Muscle layer of colon (tissue), 2 donors: ENCODE results near the gene CADPS2.
"Not testable (repeated sequence)": the region's sequence is repeated elsewhere in the genome, so short reads cannot be mapped to it uniquely, and the experiment has no call there.

Experiments
- H3K27ac ChIP-seq: one replicate; pipeline ENCODE4 v1.7.0; 2013; ENCODE audit warnings: low read depth, mild to moderate bottlenecking, low read length, moderate library complexity
- H3K27me3 ChIP-seq, 2 donors: one replicate each; pipeline ENCODE4 v1.7.0; 2013; ENCODE audit warnings: low read length in 2 of 2, mild to moderate bottlenecking in 2 of 2; ENCODE audit not compliant: insufficient read depth in 2 of 2, control insufficient read depth in 1 of 2
- H3K36me3 ChIP-seq: one replicate; pipeline ENCODE4 v1.7.0; 2013; ENCODE audit warnings: mild to moderate bottlenecking, low read length; ENCODE audit not compliant: insufficient read depth
- H3K4me1 ChIP-seq: one replicate; pipeline ENCODE4 v1.7.0; 2013; ENCODE audit warnings: mild to moderate bottlenecking, low read length; ENCODE audit not compliant: insufficient read depth
- H3K4me3 ChIP-seq, 2 donors: one replicate each; pipeline ENCODE4 v1.7.0; 2013; ENCODE audit warnings: low read length in 2 of 2, low read depth in 1 of 2, mild to moderate bottlenecking in 1 of 2, moderate library complexity in 1 of 2
- H3K9ac ChIP-seq: one replicate; pipeline ENCODE4 v1.7.0; 2013; ENCODE audit warnings: low read length
- H3K9me3 ChIP-seq: one replicate; pipeline ENCODE4 v1.7.0; 2013; ENCODE audit warnings: mild to moderate bottlenecking, low read length
- donor health status: abdominal sarcoma.
- donor health status: Adenocarcinoma of cecum.

CADPS2 gene

GRCh38 chr7:122682815-122683550 lies 203.3 kb downstream of the CADPS2 start:
- H3K36me3 ChIP-seq = no peaks in the 10 kb centered on the region
- no peak overlapping the region for H3K9ac ChIP-seq
- no peak overlapping the region for H3K4me3 ChIP-seq
- H3K9me3 ChIP-seq = no peaks in the 10 kb centered on the region
- no peaks in the 10 kb centered on the region for H3K27me3 ChIP-seq
- H3K27ac ChIP-seq = no peak overlapping the region
- no peaks in the 10 kb centered on the region for H3K4me1 ChIP-seq

DNA sequence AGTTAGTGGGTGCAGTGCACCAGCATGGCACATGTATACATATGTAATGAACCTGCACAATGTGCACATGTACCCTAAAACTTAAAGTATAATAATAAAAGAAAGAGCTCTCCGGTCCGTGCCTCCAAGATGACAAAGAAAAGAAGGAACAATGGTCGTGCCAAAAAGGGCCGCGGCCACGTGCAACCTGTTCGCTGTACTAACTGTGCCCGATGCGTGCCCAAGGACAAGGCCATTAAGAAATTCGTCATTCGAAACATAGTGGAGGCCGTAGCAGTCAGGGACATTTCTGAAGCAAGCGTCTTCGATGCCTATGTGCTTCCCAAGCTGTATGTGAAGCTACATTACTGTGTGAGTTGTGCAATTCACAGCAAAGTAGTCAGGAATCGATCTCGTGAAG lies 205.1 kb downstream of the CADPS2 start:
- not testable (repeated sequence) for H3K4me1 ChIP-seq, H3K9me3 ChIP-seq, H3K27me3 ChIP-seq, H3K9ac ChIP-seq, H3K4me3 ChIP-seq, H3K36me3 ChIP-seq, H3K27ac ChIP-seq

DNA sequence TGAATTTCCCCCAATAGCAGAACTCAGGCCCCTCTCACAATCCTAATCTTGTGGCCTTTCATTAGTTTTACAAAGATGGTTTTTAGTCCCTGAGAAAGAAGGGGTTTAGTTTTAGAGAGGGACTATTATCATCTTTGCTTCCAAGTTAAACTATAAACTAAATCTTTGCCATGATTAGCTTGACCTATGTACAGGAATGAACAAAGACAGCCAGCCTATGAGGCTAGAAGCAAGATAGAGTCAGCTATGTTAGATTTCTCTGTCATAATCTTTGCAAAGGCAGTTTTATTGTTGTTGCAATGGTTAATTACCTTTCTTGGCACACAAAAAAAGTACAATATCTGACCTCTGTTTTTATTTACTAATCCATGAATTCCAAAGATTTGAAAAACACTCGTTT lies 206.4 kb downstream of the CADPS2 start:
- Histone ChIP-seq H3K4me1 (no peaks in the 10 kb centered on the region), H3K27me3 (no peaks in the 10 kb centered on the region), H3K9ac (no peak overlapping the region), H3K9me3 (no peaks in the 10 kb centered on the region), H3K4me3 (no peak overlapping the region), H3K36me3 (no peaks in the 10 kb centered on the region), H3K27ac (no peak overlapping the region)

DNA sequence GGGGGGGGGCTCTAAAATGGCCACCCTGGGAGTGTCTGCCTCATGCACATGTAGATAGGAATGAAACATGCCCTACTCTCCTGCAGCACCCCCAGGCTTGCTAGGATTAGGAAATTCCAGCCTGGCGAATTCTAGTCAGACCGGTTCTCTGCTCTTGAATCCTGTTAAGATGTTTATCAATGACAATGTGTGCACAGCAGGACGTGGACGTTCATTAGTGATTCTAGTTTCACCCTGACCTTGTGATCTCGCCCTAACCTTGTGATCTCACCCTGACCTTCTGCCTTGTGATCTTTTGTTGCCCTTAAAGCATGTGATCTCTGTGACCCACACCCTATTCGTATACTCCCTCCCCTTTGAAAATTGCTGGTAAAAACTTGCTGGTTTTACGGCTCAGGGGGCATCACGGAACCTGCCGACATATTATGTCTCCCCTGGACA lies 207.0 kb downstream of the CADPS2 start:
- H3K27me3 ChIP-seq, H3K9me3 ChIP-seq, H3K36me3 ChIP-seq, H3K4me1 ChIP-seq, H3K4me3 ChIP-seq, H3K9ac ChIP-seq, H3K27ac ChIP-seq: not testable (repeated sequence)

- no peaks in the 10 kb centered on the region for H3K4me1 ChIP-seq
- H3K27ac ChIP-seq = no peak overlapping the region
- no peaks in the 10 kb centered on the region for H3K27me3 ChIP-seq
- no peaks in the 10 kb centered on the region for H3K9me3 ChIP-seq
- no peaks in the 10 kb centered on the region for H3K36me3 ChIP-seq
- H3K4me3 ChIP-seq = no peak overlapping the region
- no peak overlapping the region for H3K9ac ChIP-seq
These were observed 209.1 kb downstream of the CADPS2 start for GRCh38 chr7:122677149-122677548.

DNA sequence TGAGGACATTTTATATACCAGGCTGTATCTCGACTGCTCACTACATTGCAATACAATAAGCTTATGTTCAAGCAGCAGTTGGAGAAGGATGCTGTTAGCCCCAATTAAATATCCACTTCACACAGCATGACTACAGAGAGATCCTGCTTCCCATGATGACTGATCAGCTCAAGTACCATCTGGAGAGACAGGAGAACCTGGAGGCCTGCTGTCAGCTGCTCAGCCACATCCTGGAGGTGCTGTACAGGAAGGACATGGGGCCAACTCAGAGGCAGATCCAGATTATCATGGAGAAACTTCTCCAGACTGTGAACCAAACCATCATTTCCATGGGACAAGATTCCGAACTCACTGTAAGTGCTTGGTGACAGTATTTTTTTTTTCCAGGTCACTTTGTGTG lies 209.8 kb downstream of the CADPS2 start:
- Histone ChIP-seq H3K4me1 (no peaks in the 10 kb centered on the region), H3K27ac (no peak overlapping the region), H3K9me3 (no peaks in the 10 kb centered on the region), H3K4me3 (no peak overlapping the region), H3K27me3 (no peaks in the 10 kb centered on the region), H3K9ac (no peak overlapping the region), H3K36me3 (no peaks in the 10 kb centered on the region)

DNA sequence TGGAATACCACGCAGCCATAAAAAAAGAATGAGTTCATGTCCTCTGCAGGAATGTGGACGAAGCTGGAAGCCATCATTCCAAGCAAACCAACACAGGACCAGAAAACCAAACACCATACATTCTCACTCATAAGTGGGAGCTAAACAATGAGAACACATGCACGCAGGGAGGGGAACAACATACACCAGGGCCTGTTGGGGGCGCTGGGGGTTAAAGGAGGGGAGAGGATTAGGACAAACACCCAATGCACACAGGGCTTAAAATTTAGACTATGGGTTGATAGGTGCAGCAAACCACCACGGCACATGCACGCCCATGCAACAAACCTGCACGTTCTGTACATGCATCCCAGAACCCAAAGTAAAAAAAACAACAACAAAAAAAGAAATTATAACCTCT lies 210.6 kb downstream of the CADPS2 start:
- Histone ChIP-seq H3K27ac (no peak overlapping the region), H3K27me3 (no peaks in the 10 kb centered on the region), H3K4me3 (no peak overlapping the region)

DNA sequence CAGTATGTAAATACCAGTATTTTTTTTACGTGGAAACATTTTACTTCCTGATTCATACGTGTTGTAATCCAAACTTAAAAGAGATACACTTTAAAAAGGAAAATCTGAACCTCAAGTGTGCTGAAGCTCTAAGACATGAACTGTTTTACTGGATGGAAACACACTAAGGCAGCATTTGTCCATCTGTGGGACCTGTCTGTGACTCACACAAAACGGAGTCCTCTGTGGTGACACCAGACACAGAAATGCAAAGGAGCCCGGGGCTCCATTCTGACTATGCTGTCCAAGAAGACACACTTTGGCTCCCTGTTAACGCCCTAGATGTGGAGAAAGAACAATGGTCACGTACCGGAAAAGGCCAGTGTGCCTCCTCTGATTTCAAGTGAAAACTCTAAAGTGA lies 211.2 kb downstream of the CADPS2 start:
- no peak overlapping the region for H3K4me3 ChIP-seq
- no peaks in the 10 kb centered on the region for H3K9me3 ChIP-seq
- H3K27me3 ChIP-seq = no peaks in the 10 kb centered on the region
- no peak overlapping the region for H3K27ac ChIP-seq
- H3K4me1 ChIP-seq = no peaks in the 10 kb centered on the region
- no peaks in the 10 kb centered on the region for H3K36me3 ChIP-seq
- no peak overlapping the region for H3K9ac ChIP-seq

More for the DNA sequence above, 210.6 kb downstream of the CADPS2 start:
- H3K4me1 ChIP-seq = no peaks in the 10 kb centered on the region
- H3K9ac ChIP-seq = no peak overlapping the region
- H3K9me3 ChIP-seq = no peaks in the 10 kb centered on the region
- no peaks in the 10 kb centered on the region for H3K36me3 ChIP-seq

DNA sequence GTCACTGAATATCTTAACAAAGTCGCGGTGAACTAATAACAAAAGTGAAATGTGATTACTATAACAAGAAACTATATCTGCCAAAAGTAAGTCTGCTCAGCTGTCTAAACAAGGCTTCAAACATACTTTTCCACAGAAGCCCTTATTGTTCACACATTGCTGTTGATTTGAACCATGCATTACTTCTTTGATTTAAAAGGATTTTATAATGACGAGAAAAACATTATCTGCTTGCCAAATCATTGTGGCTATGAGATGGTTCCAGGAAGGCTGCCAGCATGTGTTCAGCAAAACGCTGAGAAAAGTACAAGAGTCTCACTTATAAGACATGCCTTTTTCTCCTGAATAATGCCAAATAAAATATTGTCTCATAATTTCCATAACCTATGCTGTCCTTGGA lies 211.8 kb downstream of the CADPS2 start:
- H3K9ac ChIP-seq = no peak overlapping the region
- no peaks in the 10 kb centered on the region for H3K9me3 ChIP-seq
- no peak overlapping the region for H3K27ac ChIP-seq
- no peak overlapping the region for H3K4me3 ChIP-seq
- no peaks in the 10 kb centered on the region for H3K4me1 ChIP-seq
- H3K27me3 ChIP-seq = no peaks in the 10 kb centered on the region
- H3K36me3 ChIP-seq = no peaks in the 10 kb centered on the region

DNA sequence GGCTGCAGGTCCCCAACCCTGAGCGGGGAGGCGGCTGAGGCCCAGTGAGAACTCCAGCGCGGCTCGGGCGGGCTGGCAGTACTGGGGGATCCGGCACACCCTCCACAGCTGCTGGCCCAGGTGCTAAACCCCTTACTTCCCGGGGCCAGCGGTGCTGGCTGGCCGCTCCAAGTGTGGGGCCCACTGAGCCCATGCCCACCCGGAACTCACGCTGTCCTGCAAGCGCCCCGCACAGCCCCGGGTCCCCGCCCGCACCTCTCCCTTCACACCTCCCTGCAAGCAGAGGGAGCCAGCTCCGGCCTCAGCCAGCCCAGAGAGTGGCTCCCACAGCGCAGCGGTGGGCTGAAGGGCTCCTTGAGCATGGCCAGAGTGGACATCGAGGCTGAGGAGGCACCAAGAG lies 212.3 kb downstream of the CADPS2 start:
- Histone ChIP-seq H3K9me3 (no peaks in the 10 kb centered on the region), H3K27me3 (no peaks in the 10 kb centered on the region), H3K9ac (no peak overlapping the region), H3K36me3 (no peaks in the 10 kb centered on the region), H3K27ac (no peak overlapping the region), H3K4me1 (no peaks in the 10 kb centered on the region), H3K4me3 (no peak overlapping the region)

GRCh38 chr7:122672536-122672935 lies 213.7 kb downstream of the CADPS2 start:
- no peaks in the 10 kb centered on the region for H3K36me3 ChIP-seq
- H3K9me3 ChIP-seq = no peaks in the 10 kb centered on the region
- H3K9ac ChIP-seq = no peak overlapping the region
- no peak overlapping the region for H3K27ac ChIP-seq
- H3K27me3 ChIP-seq = no peaks in the 10 kb centered on the region
- no peaks in the 10 kb centered on the region for H3K4me1 ChIP-seq
- no peak overlapping the region for H3K4me3 ChIP-seq

GRCh38 chr7:122663733-122664132 lies 222.5 kb downstream of the CADPS2 start:
- no peaks in the 10 kb centered on the region for H3K36me3 ChIP-seq
- H3K9ac ChIP-seq = no peak overlapping the region
- no peak overlapping the region for H3K27ac ChIP-seq
- H3K4me3 ChIP-seq = no peak overlapping the region
- H3K9me3 ChIP-seq = no peaks in the 10 kb centered on the region
- H3K4me1 ChIP-seq = no peaks in the 10 kb centered on the region
- H3K27me3 ChIP-seq = no peaks in the 10 kb centered on the region
